Measurements from ENCODE around the gene RETREG3. TPM values are rescaled to one million over a fixed set of nuclear protein-coding genes. Genes with fewer than 3 reads are reported as not detected.
A peak's percentile ranks its signal among the peaks of the same experiment; 100 is the strongest.

The RETREG3 gene
- total and polyA plus RNA-seq, 2 experiments from 2014 or later = 8.0 to 38.2 TPM

DNA sequence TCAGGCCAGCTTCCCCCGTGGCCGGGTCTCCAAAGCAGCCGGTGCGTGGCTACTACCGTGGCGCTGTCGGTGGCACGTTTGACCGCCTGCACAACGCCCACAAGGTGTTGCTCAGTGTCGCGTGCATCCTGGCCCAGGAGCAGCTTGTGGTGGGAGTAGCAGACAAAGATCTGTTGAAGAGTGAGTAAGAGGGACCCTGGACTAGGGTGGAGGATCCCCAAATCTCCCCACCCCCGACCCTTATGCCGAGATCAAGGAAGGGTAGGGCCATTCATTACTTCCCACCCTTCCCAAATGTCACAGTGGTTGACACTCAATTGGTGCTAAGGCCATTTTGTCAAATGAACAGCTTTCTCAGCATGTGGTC is 46.0 kb downstream of the RETREG3 start (continued):
- no peak for TF ChIP-seq JUNB (IDR thresholded peaks at IDR 0.05; ENCODE audit: unreplicated experiment)
- no peak for TF ChIP-seq ZNF114 (CRISPR knock-in tag; IDR thresholded peaks at IDR 0.05)
- TF ChIP-seq NANOG (IDR thresholded peaks at IDR 0.05; ENCODE audit: borderline replicate concordance) = no peak
- TF ChIP-seq POLR2AphosphoS5 (IDR thresholded peaks at IDR 0.05; ENCODE audit: low read depth) = no peak
- no peak for TF ChIP-seq STAT1 (IDR thresholded peaks at IDR 0.05; ENCODE audit: unreplicated experiment)
- TF ChIP-seq, protein P1, sequence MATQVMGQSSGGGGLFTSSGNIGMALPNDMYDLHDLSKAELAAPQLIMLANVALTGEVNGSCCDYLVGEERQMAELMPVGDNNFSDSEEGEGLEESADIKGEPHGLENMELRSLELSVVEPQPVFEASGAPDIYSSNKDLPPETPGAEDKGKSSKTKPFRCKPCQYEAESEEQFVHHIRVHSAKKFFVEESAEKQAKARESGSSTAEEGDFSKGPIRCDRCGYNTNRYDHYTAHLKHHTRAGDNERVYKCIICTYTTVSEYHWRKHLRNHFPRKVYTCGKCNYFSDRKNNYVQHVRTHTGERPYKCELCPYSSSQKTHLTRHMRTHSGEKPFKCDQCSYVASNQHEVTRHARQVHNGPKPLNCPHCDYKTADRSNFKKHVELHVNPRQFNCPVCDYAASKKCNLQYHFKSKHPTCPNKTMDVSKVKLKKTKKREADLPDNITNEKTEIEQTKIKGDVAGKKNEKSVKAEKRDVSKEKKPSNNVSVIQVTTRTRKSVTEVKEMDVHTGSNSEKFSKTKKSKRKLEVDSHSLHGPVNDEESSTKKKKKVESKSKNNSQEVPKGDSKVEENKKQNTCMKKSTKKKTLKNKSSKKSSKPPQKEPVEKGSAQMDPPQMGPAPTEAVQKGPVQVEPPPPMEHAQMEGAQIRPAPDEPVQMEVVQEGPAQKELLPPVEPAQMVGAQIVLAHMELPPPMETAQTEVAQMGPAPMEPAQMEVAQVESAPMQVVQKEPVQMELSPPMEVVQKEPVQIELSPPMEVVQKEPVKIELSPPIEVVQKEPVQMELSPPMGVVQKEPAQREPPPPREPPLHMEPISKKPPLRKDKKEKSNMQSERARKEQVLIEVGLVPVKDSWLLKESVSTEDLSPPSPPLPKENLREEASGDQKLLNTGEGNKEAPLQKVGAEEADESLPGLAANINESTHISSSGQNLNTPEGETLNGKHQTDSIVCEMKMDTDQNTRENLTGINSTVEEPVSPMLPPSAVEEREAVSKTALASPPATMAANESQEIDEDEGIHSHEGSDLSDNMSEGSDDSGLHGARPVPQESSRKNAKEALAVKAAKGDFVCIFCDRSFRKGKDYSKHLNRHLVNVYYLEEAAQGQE (IDR thresholded peaks at IDR 0.05; ENCODE audit: unreplicated experiment) = no peak
- TF ChIP-seq ZNF331 (CRISPR knock-in tag; IDR thresholded peaks at IDR 0.05; ENCODE audit: low read depth) = no peak
- TF ChIP-seq CTCF (conservative IDR thresholded peaks at IDR 0.05; ENCODE audit: low read depth in 2 of 2) = no peak

DNA sequence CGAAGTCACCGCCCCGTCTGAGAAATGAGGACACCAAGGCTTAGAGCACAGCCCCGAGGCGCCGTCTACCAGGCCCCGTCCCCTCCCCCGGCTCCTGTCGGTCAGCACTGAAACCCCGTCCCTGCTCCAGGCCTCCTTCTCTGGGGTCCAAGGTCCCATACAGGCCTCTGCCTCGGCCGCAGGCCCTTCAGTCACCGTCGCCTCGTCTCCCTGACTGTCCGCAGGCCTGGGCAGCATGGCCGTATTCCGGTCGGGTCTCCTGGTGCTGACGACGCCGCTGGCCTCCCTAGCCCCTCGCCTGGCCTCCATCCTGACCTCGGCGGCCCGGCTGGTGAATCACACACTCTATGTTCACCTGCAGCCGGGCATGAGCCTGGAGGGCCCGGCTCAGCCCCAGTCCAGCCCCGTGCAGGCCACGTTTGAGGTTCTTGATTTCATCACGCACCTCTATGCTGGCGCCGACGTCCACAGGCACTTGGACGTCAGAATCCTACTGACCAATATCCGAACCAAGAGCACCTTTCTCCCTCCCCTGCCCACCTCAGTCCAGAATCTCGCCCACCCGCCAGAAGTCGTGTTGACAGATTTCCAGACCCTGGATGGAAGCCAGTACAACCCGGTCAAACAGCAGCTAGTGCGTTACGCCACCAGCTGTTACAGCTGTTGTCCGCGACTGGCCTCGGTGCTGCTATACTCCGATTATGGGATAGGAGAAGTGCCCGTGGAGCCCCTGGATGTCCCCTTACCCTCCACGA is 46.6 kb downstream of the RETREG3 start:
- H3K27ac ChIP-seq (ENCODE audit: low read depth) = peak overlapping the region; percentile 60
- Mint-ChIP-seq H3K27me3 (ENCODE audit: insufficient read depth, low read depth, poor library complexity) (peaks cover 14% of the 10 kb centered on the region), H3K27ac (peak overlapping the region; percentile 94), H3K4me3 (peak overlapping the region; percentile 96), H3K9me3 (no peaks in the 10 kb centered on the region), H3K4me1 (peaks cover 21% of the 10 kb centered on the region), H3K36me3 (ENCODE audit: low read depth) (peaks cover 28% of the 10 kb centered on the region)
- H4K20me1 ChIP-seq (replicated peaks; ENCODE audit: insufficient read depth) = no peaks in the 10 kb centered on the region
- H3K9me2 ChIP-seq (ENCODE audit: insufficient read depth) = no peaks in the 10 kb centered on the region
- H2AFZ ChIP-seq = no peak overlapping the region
- H3K4me1 ChIP-seq (ENCODE audit: insufficient read depth) = peaks cover 16% of the 10 kb centered on the region
- H3F3A ChIP-seq (replicated peaks; ENCODE audit: low read depth) = peaks cover 24% of the 10 kb centered on the region
- peak; percentile 8 for ATAC-seq
- peak overlapping the region; percentile 81 for H3K4me2 ChIP-seq
- peak; percentile 49 for DNase-seq (ENCODE audit: low spot score)
- no peaks in the 10 kb centered on the region for H3K36me3 ChIP-seq (ENCODE audit: insufficient read depth)
- H3K4me3 ChIP-seq = peak overlapping the region; percentile 84
- peaks cover 20% of the 10 kb centered on the region for H3K79me2 ChIP-seq (replicated peaks; ENCODE audit: insufficient read depth)
- no peaks in the 10 kb centered on the region for H3K27me3 ChIP-seq (ENCODE audit: insufficient read depth)
- no peak for TF ChIP-seq EZH2phosphoT487 (IDR thresholded peaks at IDR 0.05; ENCODE audit: unreplicated experiment)
- no peak for TF ChIP-seq POLR2AphosphoS5 (IDR thresholded peaks at IDR 0.05; ENCODE audit: low read depth)
- no peak for TF ChIP-seq NANOG (IDR thresholded peaks at IDR 0.05; ENCODE audit: borderline replicate concordance)
- no peak for TF ChIP-seq ZNF114 (CRISPR knock-in tag; IDR thresholded peaks at IDR 0.05)
- TF ChIP-seq CTCF (conservative IDR thresholded peaks at IDR 0.05; ENCODE audit: low read depth in 2 of 2) = no peak
- no peak for TF ChIP-seq ETS1 (IDR thresholded peaks at IDR 0.05)
- TF ChIP-seq EZH2 (IDR thresholded peaks at IDR 0.05; ENCODE audit: low read depth, unreplicated experiment) = no peak
- TF ChIP-seq, protein P1 (IDR thresholded peaks at IDR 0.05; ENCODE audit: unreplicated experiment) = no peak
- no peak for TF ChIP-seq ZNF331 (CRISPR knock-in tag; IDR thresholded peaks at IDR 0.05; ENCODE audit: low read depth)
- no peak for TF ChIP-seq CREB1 (CRISPR knock-in tag; IDR thresholded peaks at IDR 0.05; ENCODE audit: low read depth)
- TF ChIP-seq STAT1 (IDR thresholded peaks at IDR 0.05; ENCODE audit: unreplicated experiment) = no peak
